Naive thymus-derived CD4-positive, alpha-beta T cell (primary cell): ENCODE data around the gene POLR1E. TPM values are rescaled to one million over a fixed set of nuclear protein-coding genes. Genes with fewer than 3 reads are reported as not detected.
A peak's percentile ranks its signal among the peaks of the same experiment; 100 is the strongest.
"Not testable (repeated sequence)": the region's sequence is repeated elsewhere in the genome, so short reads cannot be mapped to it uniquely, and the experiment has no call there.

Experiments
- ATAC-seq: fragments of 150-1000 bp; cut with Tn5 transposase; 2 replicates; pipeline ENCODE4 v1.10.0; 2021; ENCODE audit warnings: mild to moderate bottlenecking, moderate library complexity
- CTCF ChIA-PET: fragments of 350-600 bp; sonication (Branson Sonifier 250); formaldehyde crosslinking; loops from one replicate; lab custom pipeline; 2021; ENCODE audit warnings: antibody characterized with exemption; lab: Charles Lee
- POLR2A ChIA-PET: fragments of 350-600 bp; sonication (Branson Sonifier 250); formaldehyde crosslinking; loops from one replicate; lab custom pipeline; 2021; ENCODE audit warnings: antibody characterized with exemption, inconsistent platforms; lab: Charles Lee
- DNase-seq, 9 donors: peaks; one replicate each; pipeline versions ENCODE4 v3.0.0 to v3.0.0-alpha.2; 2020 to 2022; ENCODE audit warnings: mixed read lengths in 1 of 9
- H3K27ac ChIP-seq: one replicate; pipeline ENCODE4 v1.7.0; 2013; ENCODE audit warnings: mild to moderate bottlenecking, low read depth, low read length, moderate library complexity
- H3K27me3 ChIP-seq, 2 donors: one replicate each; pipeline ENCODE4 v1.7.0; 2013; ENCODE audit warnings: low read length in 2 of 2, mild to moderate bottlenecking in 2 of 2, moderate library complexity in 2 of 2; ENCODE audit not compliant: control insufficient read depth in 2 of 2, insufficient read depth in 2 of 2
- H3K36me3 ChIP-seq, 3 experiments: 1 replicate in 2 of 3; 2 replicates in 1 of 3; pipeline ENCODE4 v1.7.0; 2013; ENCODE audit warnings: low read length in 3 of 3, mild to moderate bottlenecking in 3 of 3, moderate library complexity in 1 of 3; ENCODE audit not compliant: insufficient read depth in 3 of 3, control insufficient read depth in 2 of 3
- H3K4me1 ChIP-seq, 2 donors: one replicate each; pipeline ENCODE4 v1.7.0; 2013; ENCODE audit warnings: low read length in 2 of 2, mild to moderate bottlenecking in 2 of 2, moderate library complexity in 1 of 2; ENCODE audit not compliant: control insufficient read depth in 2 of 2, insufficient read depth in 2 of 2
- H3K4me3 ChIP-seq: 2 replicates; pipeline ENCODE4 v1.7.0; 2013; ENCODE audit warnings: mild to moderate bottlenecking, low read length
- H3K9me3 ChIP-seq, 3 experiments: 1 replicate in 2 of 3; 2 replicates in 1 of 3; pipeline ENCODE4 v1.7.0; 2013; ENCODE audit warnings: low read length in 3 of 3; ENCODE audit not compliant: control insufficient read depth in 2 of 3
- H3K27ac Mint-ChIP-seq, 9 donors: one replicate each; pipeline ENCODE4 v1.8.0; 2020 to 2022; ENCODE audit warnings: mixed read lengths in 9 of 9, mild to moderate bottlenecking in 8 of 9, moderate library complexity in 5 of 9, inconsistent platforms in 2 of 9
- H3K27me3 Mint-ChIP-seq, 5 donors: one replicate each; pipeline ENCODE4 v1.8.0; 2021 to 2022; ENCODE audit warnings: mixed read lengths in 5 of 5, mild to moderate bottlenecking in 1 of 5
- H3K36me3 Mint-ChIP-seq, 5 donors: one replicate each; pipeline ENCODE4 v1.8.0; 2020 to 2022; ENCODE audit warnings: mixed read lengths in 5 of 5, mild to moderate bottlenecking in 3 of 5, inconsistent platforms in 1 of 5
- H3K4me1 Mint-ChIP-seq, 7 donors: one replicate each; pipeline ENCODE4 v1.8.0; 2020 to 2022; ENCODE audit warnings: mixed read lengths in 7 of 7, mild to moderate bottlenecking in 3 of 7, inconsistent platforms in 1 of 7
- H3K4me3 Mint-ChIP-seq, 10 donors: one replicate each; pipeline ENCODE4 v1.8.0; 2020 to 2022; ENCODE audit warnings: mild to moderate bottlenecking in 10 of 10, mixed read lengths in 10 of 10, moderate library complexity in 6 of 10, inconsistent platforms in 2 of 10
- H3K9me3 Mint-ChIP-seq, 11 donors: one replicate each; pipeline ENCODE4 v1.8.0; 2020 to 2022; ENCODE audit warnings: mixed read lengths in 11 of 11, mild to moderate bottlenecking in 4 of 11, inconsistent platforms in 1 of 11, moderate library complexity in 1 of 11
- intact Hi-C, 2 donors: fragments of 100-400 bp; cut with micrococcal nuclease; formaldehyde crosslinking; loops; one replicate each; pipeline ENCODE4 v1.15.1; 2023
- polyA plus RNA-seq, 2 donors: library from polyadenylated mRNA; unstranded; fragments of 300-500 nt; fragmentation: Illumina TruSeq; gene quantifications; one replicate each; pipeline ENCODE4 v1.2.3, GENCODE V29; 2021
- total RNA-seq, 6 experiments: library from RNA in 5 of 6; stranded (reverse) in 5 of 6; gene quantifications; 1 replicate in 5 of 6; 2 replicates in 1 of 6; pipeline ENCODE4 v1.2.3 and lab custom pipeline; 2021 to 2026

The POLR1E gene
- total and polyA plus RNA-seq, 7 experiments from 2014 or later, result 20.7 to 40.0 (median 29.2) TPM

DNA sequence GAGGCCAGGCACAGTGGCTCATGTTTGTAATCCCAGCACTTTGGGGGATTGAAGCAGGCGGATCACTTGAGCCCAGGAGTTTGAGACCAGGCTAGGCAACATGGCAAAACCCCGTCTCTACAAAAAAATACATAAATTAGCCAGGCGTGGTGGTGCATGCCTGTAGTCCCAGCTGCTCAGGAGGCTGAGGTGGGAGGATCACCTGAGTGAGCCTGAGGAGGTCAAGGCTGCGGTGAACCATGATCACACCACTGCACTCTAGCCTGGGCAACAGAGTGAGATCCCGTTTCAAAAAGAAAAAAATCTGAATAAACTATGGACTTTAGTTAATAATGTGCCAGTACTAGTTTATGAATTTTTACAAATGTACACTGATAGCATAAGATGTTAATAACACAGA, 24.3 kb downstream of the POLR1E start:
- intact Hi-C loops, ATAC-seq, H3K27me3 Mint-ChIP-seq, H3K9me3 ChIP-seq, H3K27ac Mint-ChIP-seq, H3K27me3 ChIP-seq, POLR2A ChIA-PET, DNase-seq, H3K4me3 Mint-ChIP-seq, H3K9me3 Mint-ChIP-seq, H3K4me1 Mint-ChIP-seq, H3K36me3 Mint-ChIP-seq, CTCF ChIA-PET, H3K36me3 ChIP-seq, H3K27ac ChIP-seq, H3K4me3 ChIP-seq: not testable (repeated sequence)
- H3K4me1 ChIP-seq, result peaks cover 0 to 11% of the 10 kb centered on the region in 2 donors

GRCh38 chr9:37511016-37512010, 25.6 kb downstream of the POLR1E start:
- ATAC-seq (no peak), DNase-seq (no peak)
- Mint-ChIP-seq H3K27me3 (no peaks in the 10 kb centered on the region), H3K4me3 (no peak overlapping the region), H3K9me3 (no peaks in the 10 kb centered on the region), H3K4me1 (peaks cover 0 to 3% (median 0%) of the 10 kb centered on the region in 7 donors), H3K36me3 (peaks cover 0 to 6% (median 0%) of the 10 kb centered on the region in 5 donors), H3K27ac (peak overlapping the region in 1 of 9 donors; percentile 77)
- CTCF ChIA-PET, result no interaction called here
- Histone ChIP-seq H3K4me1 (peaks cover 0 to 11% of the 10 kb centered on the region in 2 donors), H3K4me3 (no peak overlapping the region), H3K9me3 (no peaks in the 10 kb centered on the region), H3K36me3 (no peaks in the 10 kb centered on the region), H3K27ac (no peak overlapping the region), H3K27me3 (no peaks in the 10 kb centered on the region)
- POLR2A ChIA-PET, result no interaction called here
- intact Hi-C loops, result no loop called here

- CTCF ChIA-PET, result no interaction called here
- no peak for DNase-seq
Measured at GRCh38 chr9:37512437-37512836, 26.7 kb downstream of the POLR1E start.

DNA sequence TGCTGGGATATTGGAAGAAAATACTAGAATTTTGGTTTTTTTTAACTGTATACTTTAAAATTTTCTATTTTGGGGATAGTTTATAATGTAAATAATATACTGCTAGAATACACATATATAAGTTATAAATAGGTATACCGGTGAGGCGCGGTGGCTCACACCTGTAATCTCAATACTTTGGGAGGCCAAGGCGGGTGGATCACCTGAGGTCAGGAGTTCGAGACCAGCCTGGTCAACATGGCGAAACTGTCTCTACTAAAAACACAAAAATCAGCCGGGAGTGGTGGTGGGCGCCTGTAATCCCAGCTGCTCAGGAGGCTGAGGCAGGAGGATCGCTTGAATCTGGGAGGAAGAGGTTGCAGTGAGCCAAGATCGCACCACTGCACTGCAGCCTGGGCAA, 28.7 kb downstream of the POLR1E start:
- DNase-seq, H3K36me3 ChIP-seq, H3K27ac ChIP-seq, H3K27me3 ChIP-seq, H3K27me3 Mint-ChIP-seq, H3K4me1 Mint-ChIP-seq, H3K27ac Mint-ChIP-seq, H3K9me3 Mint-ChIP-seq, H3K4me3 ChIP-seq, POLR2A ChIA-PET, H3K4me3 Mint-ChIP-seq, intact Hi-C loops, H3K9me3 ChIP-seq, ATAC-seq: not testable (repeated sequence)
- H3K4me1 ChIP-seq, result peaks cover 0 to 11% of the 10 kb centered on the region in 2 donors
- H3K36me3 Mint-ChIP-seq, result peaks cover 0 to 14% (median 0%) of the 10 kb centered on the region in 5 donors
- CTCF ChIA-PET, result interaction anchor here (0.6 kb wide), 1 partner anchor 26 kb away, joined by 4 read pairs; no protein-coding TSS in a partner anchor

More at GRCh38 chr9:37512437-37512836, 26.7 kb downstream of the POLR1E start:
- no peaks in the 10 kb centered on the region for H3K27me3 Mint-ChIP-seq
- ATAC-seq, result peak; percentile 64
- peaks cover 0 to 3% (median 0%) of the 10 kb centered on the region in 7 donors for H3K4me1 Mint-ChIP-seq
- no peaks in the 10 kb centered on the region for H3K36me3 ChIP-seq
- H3K4me3 ChIP-seq, result no peak overlapping the region
- no peaks in the 10 kb centered on the region for H3K27me3 ChIP-seq
- H3K4me1 ChIP-seq, result peaks cover 0 to 11% of the 10 kb centered on the region in 2 donors
- H3K27ac Mint-ChIP-seq, result no peak overlapping the region
- no peaks in the 10 kb centered on the region for H3K9me3 ChIP-seq
- H3K9me3 Mint-ChIP-seq, result no peaks in the 10 kb centered on the region
- H3K36me3 Mint-ChIP-seq, result peaks cover 0 to 2% (median 0%) of the 10 kb centered on the region in 5 donors
- intact Hi-C loops, result no loop called here
- no peak overlapping the region for H3K4me3 Mint-ChIP-seq
- H3K27ac ChIP-seq, result no peak overlapping the region
- POLR2A ChIA-PET, result no interaction called here

DNA sequence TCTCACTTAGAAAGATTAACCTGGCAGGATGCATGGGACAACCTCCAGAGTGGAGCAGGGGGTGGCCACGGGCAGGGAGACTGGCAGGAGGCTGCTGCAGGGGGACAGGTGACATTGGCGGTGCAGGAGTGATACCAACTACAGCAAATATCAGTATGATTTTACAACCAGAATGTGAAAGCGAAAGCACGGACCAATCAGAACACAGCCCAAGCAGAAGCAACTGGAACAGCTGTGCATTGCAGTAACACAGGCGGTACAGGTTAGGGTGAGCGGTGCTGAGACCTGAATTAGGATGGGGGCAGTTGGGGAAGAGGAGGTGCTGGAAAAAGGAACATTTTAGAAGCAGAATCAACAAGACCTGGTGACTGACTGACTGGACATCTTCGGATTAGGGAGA, 29.3 kb downstream of the POLR1E start:
- ChIA-PET CTCF (interaction anchor here (1.0 kb wide), 1 partner anchor 11 kb away, joined by 3 read pairs; no protein-coding TSS in a partner anchor), POLR2A (no interaction called here)
- H3K36me3 Mint-ChIP-seq, result peaks cover 0 to 15% (median 0%) of the 10 kb centered on the region in 5 donors
- H3K4me1 ChIP-seq, result peaks cover 0 to 11% of the 10 kb centered on the region in 2 donors
- H3K27me3 ChIP-seq, result no peaks in the 10 kb centered on the region
- DNase-seq (no peak), ATAC-seq (no peak)
- H3K4me3 Mint-ChIP-seq, result no peak overlapping the region
- H3K27ac Mint-ChIP-seq, result no peak overlapping the region
- no peak overlapping the region for H3K27ac ChIP-seq
- H3K4me3 ChIP-seq, result no peak overlapping the region
- H3K9me3 Mint-ChIP-seq, result no peaks in the 10 kb centered on the region
- no peaks in the 10 kb centered on the region for H3K9me3 ChIP-seq
- intact Hi-C loops, result no loop called here
- H3K4me1 Mint-ChIP-seq, result peaks cover 0 to 3% (median 0%) of the 10 kb centered on the region in 7 donors
- H3K27me3 Mint-ChIP-seq, result no peaks in the 10 kb centered on the region
- H3K36me3 ChIP-seq, result no peaks in the 10 kb centered on the region

DNA sequence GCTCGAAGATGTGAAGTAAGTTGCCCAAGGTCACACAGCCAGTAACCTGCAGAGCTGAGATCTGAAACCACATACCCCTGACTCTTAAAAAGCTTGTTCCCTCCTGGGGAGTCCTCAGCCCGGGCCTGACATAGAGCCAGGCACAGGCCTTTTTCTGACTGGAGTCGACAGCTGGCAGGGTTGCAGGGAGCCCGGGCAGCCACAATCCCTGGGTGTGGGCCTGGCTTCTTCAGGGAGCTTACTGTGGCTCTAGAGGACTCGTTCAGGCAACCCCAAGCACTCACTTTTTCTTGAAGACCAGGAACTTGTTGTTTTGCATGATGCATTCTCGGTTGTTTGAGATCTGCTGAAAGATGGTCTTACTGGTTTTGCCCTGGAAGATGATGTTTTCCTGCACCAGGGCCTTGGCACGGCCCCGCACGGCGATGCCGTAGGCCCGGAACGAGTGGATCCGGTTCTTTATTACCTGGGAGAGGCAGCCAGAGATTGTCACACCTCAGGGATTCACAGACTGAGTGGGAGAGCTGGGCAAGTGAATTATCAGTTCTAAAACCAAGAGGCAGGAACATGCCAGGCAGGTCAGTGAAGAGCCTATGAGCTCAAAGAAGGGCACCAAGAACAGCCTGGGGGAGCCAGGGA, 30.0 kb downstream of the POLR1E start:
- Mint-ChIP-seq H3K4me1 (peaks cover 0 to 3% (median 0%) of the 10 kb centered on the region in 7 donors), H3K4me3 (no peak overlapping the region), H3K27ac (no peak overlapping the region), H3K27me3 (no peaks in the 10 kb centered on the region), H3K36me3 (peaks cover 0 to 17% (median 0%) of the 10 kb centered on the region in 5 donors), H3K9me3 (no peaks in the 10 kb centered on the region)
- ATAC-seq, result no peak
- Histone ChIP-seq H3K27ac (no peak overlapping the region), H3K4me3 (no peak overlapping the region), H3K4me1 (peaks cover 0 to 11% of the 10 kb centered on the region in 2 donors), H3K36me3 (no peaks in the 10 kb centered on the region), H3K9me3 (no peaks in the 10 kb centered on the region), H3K27me3 (no peaks in the 10 kb centered on the region)
- ChIA-PET POLR2A (no interaction called here), CTCF (interaction anchor here (1.0 kb wide), 1 partner anchor 12 kb away, joined by 3 read pairs; no protein-coding TSS in a partner anchor)
- DNase-seq, result no peak
- intact Hi-C loops, result no loop called here
